ENCODE results near the gene MBOAT2. TPM values are rescaled to one million over a fixed set of nuclear protein-coding genes. Genes with fewer than 3 reads are reported as not detected.

The MBOAT2 gene
- polyA plus RNA-seq, 1 experiment = 18.1 TPM

- ChIA-PET POLR2A (no interaction called here), CTCF (interaction anchor here (0.6 to 2.1 kb wide), 4 partner anchors 22 to 276 kb away, joined by 3 to 7 read pairs (median 3); no protein-coding TSS in a partner anchor)
- Histone ChIP-seq H3K4me3 (ENCODE audit: low read depth, low read length) (no peak overlapping the region), H3K27me3 (ENCODE audit: control insufficient read depth, insufficient read depth, low read length) (no peaks in the 10 kb centered on the region), H3K36me3 (ENCODE audit: control insufficient read depth, insufficient read depth, low read length) (no peaks in the 10 kb centered on the region)
- DNase-seq (ENCODE audit: low read depth) = no peak
- no peak for TF ChIP-seq CTCF (IDR thresholded peaks at IDR 0.05; ENCODE audit: insufficient read depth, low read depth, low read length)
Measured at GRCh38 chr2:8867363-8867762, 136.1 kb downstream of the MBOAT2 start.

- DNase-seq (ENCODE audit: low read depth) = no peak
- H3K36me3 ChIP-seq (ENCODE audit: control insufficient read depth, insufficient read depth, low read length) = no peaks in the 10 kb centered on the region
- no peaks in the 10 kb centered on the region for H3K27me3 ChIP-seq (ENCODE audit: control insufficient read depth, insufficient read depth, low read length)
- no peak for TF ChIP-seq CTCF (IDR thresholded peaks at IDR 0.05; ENCODE audit: insufficient read depth, low read depth, low read length)
- ChIA-PET POLR2A (no interaction called here), CTCF (interaction anchor here (0.7 to 2.2 kb wide), 5 partner anchors 9 to 279 kb away, joined by 3 to 16 read pairs (median 4); no protein-coding TSS in a partner anchor)
- H3K4me3 ChIP-seq (ENCODE audit: low read depth, low read length) = no peak overlapping the region
Measured at GRCh38 chr2:8863331-8863953, 140.0 kb downstream of the MBOAT2 start.

GRCh38 chr2:8862230-8862629 is 141.3 kb downstream of the MBOAT2 start:
- ChIA-PET POLR2A (no interaction called here), CTCF (interaction anchor here (1.0 to 2.2 kb wide), 3 partner anchors 11 to 280 kb away, joined by 4 to 16 read pairs (median 4); no protein-coding TSS in a partner anchor)
- no peak for TF ChIP-seq CTCF (IDR thresholded peaks at IDR 0.05; ENCODE audit: insufficient read depth, low read depth, low read length)
- Histone ChIP-seq H3K4me3 (ENCODE audit: low read depth, low read length) (no peak overlapping the region), H3K36me3 (ENCODE audit: control insufficient read depth, insufficient read depth, low read length) (no peaks in the 10 kb centered on the region), H3K27me3 (ENCODE audit: control insufficient read depth, insufficient read depth, low read length) (no peaks in the 10 kb centered on the region)
- no peak for DNase-seq (ENCODE audit: low read depth)

- ChIA-PET POLR2A (no interaction called here), CTCF (interaction anchor here (1.9 kb wide), 1 partner anchor 278 kb away, joined by 4 read pairs; no protein-coding TSS in a partner anchor)
- no peak overlapping the region for H3K4me3 ChIP-seq (ENCODE audit: low read depth, low read length)
- H3K27me3 ChIP-seq (ENCODE audit: control insufficient read depth, insufficient read depth, low read length) = no peaks in the 10 kb centered on the region
- no peaks in the 10 kb centered on the region for H3K36me3 ChIP-seq (ENCODE audit: control insufficient read depth, insufficient read depth, low read length)
- TF ChIP-seq CTCF (IDR thresholded peaks at IDR 0.05; ENCODE audit: insufficient read depth, low read depth, low read length) = no peak
- DNase-seq (ENCODE audit: low read depth) = no peak
Measured at GRCh38 chr2:8861797-8862196, 141.7 kb downstream of the MBOAT2 start.

GRCh38 chr2:8860239-8860638 is 143.2 kb downstream of the MBOAT2 start:
- ChIA-PET CTCF (no interaction called here), POLR2A (no interaction called here)
- no peak for TF ChIP-seq CTCF (IDR thresholded peaks at IDR 0.05; ENCODE audit: insufficient read depth, low read depth, low read length)
- H3K4me3 ChIP-seq (ENCODE audit: low read depth, low read length) = no peak overlapping the region
- no peaks in the 10 kb centered on the region for H3K36me3 ChIP-seq (ENCODE audit: control insufficient read depth, insufficient read depth, low read length)
- no peak for DNase-seq (ENCODE audit: low read depth)
- H3K27me3 ChIP-seq (ENCODE audit: control insufficient read depth, insufficient read depth, low read length) = no peaks in the 10 kb centered on the region
